ENCODE results near the gene LAGE3. TPM values are rescaled to one million over a fixed set of nuclear protein-coding genes. Genes with fewer than 3 reads are reported as not detected.
A peak's percentile ranks its signal among the peaks of the same experiment; 100 is the strongest.

The LAGE3 gene
- total RNA-seq, 2 donors from 2014 or later = 29.5 to 34.1 TPM

DNA sequence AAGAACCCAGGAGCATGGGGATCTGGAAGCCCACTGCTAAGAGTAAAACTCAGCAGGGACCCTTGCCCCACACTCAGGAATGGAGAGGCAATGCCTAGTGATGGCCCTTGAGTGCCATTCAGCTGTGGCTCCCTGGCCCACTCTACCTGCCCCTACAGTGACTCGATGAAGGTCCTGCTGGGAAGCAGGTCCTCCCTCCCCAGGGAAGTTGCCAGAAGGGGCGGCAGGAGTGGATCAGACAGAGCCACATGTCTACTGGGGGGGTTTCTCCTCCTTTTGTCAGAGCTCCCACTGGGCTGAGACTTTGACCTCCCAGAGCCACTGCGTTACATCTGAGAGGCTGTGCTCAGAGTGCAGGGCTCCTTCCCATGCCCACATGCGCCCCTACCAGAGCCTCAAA lies 10.1 kb upstream of the LAGE3 start:
- H3K9ac ChIP-seq (ENCODE audit: extremely low read depth, low read length, poor library complexity, severe bottlenecking) = no peak overlapping the region
- H3K9me3 ChIP-seq (ENCODE audit: control insufficient read depth, low read length) = no peaks in the 10 kb centered on the region
- H3K36me3 Mint-ChIP-seq (ENCODE audit: low read depth) = peaks cover 6% of the 10 kb centered on the region
- H3K4me3 Mint-ChIP-seq = peak overlapping the region; percentile 72
- no peaks in the 10 kb centered on the region for H3K27me3 ChIP-seq (ENCODE audit: control insufficient read depth, insufficient read depth, low read length, poor library complexity, severe bottlenecking)
- peak overlapping the region; percentile 76 for H3K4me3 ChIP-seq (ENCODE audit: low read length)
- no peak for TF ChIP-seq CTCF (conservative IDR thresholded peaks at IDR 0.05)
- peaks cover 3% of the 10 kb centered on the region for H3K36me3 ChIP-seq (ENCODE audit: control insufficient read depth, insufficient read depth, low read length)
- no peaks in the 10 kb centered on the region for H3K4me1 ChIP-seq (ENCODE audit: control insufficient read depth, insufficient read depth, low read length)
- peaks cover 64% of the 10 kb centered on the region for H3K9me3 Mint-ChIP-seq
- H3K27ac Mint-ChIP-seq = no peak overlapping the region
- H3K27ac ChIP-seq (ENCODE audit: low read depth, low read length) = no peak overlapping the region
- H3K27me3 Mint-ChIP-seq (ENCODE audit: insufficient read depth) = peaks cover 1% of the 10 kb centered on the region
- WGBS, 2 experiments (ENCODE audit: insufficient coverage in 1 of 2, insufficient read length in 1 of 2) = 93% methylated on average over 4 of the region's 4 CpGs; no CpG with 5 or more reads in 1 of the 2 experiments
- no peaks in the 10 kb centered on the region for H3K4me1 Mint-ChIP-seq
- DNase-seq = no peak

DNA sequence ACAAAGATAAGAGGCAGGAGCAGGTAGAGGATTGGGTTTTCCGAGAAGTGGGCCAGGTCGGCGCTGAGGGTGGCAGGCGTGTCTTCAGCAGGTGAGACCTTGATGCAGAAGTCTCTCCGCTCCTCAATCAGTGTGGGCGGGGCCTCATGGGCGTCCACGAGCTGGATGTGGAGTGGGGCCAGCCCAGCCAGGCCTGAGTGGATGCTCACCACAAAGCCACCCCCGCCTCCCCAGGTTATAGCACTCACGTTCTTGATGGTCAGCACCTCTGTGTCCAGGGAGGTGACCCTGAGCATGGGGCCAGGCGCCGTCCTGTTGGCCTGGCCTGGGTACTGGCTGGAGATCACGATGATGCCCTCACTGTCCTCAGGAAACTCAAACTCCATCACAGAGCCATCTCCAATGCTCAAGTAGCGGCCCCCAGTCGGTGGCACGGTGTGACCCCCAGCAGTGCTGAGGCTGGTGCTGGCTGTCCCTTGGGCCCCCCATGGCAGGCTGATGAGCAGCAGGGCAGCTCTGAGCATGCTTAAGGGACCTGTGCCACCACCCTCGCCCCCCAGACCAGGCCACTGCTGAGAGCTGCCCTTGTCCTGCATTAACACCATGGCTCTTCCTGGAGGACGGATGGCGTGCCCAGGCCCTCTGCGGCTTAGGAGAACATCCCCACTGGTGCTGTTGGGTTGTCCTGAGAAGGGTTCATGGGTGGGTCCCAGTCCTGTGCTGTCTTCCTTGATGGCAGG lies 9.4 kb upstream of the LAGE3 start:
- H3K36me3 Mint-ChIP-seq (ENCODE audit: low read depth) = peaks cover 6% of the 10 kb centered on the region
- Histone ChIP-seq H3K36me3 (ENCODE audit: control insufficient read depth, insufficient read depth, low read length) (peaks cover 4% of the 10 kb centered on the region), H3K9ac (ENCODE audit: extremely low read depth, low read length, poor library complexity, severe bottlenecking) (no peak overlapping the region), H3K4me3 (ENCODE audit: low read length) (no peak overlapping the region), H3K9me3 (ENCODE audit: control insufficient read depth, low read length) (no peaks in the 10 kb centered on the region), H3K27me3 (ENCODE audit: control insufficient read depth, insufficient read depth, low read length, poor library complexity, severe bottlenecking) (no peaks in the 10 kb centered on the region), H3K4me1 (ENCODE audit: control insufficient read depth, insufficient read depth, low read length) (no peaks in the 10 kb centered on the region), H3K27ac (ENCODE audit: low read depth, low read length) (no peak overlapping the region)
- H3K4me1 Mint-ChIP-seq = no peaks in the 10 kb centered on the region
- DNase-seq = no peak
- H3K4me3 Mint-ChIP-seq = no peak overlapping the region
- no peak overlapping the region for H3K27ac Mint-ChIP-seq
- H3K9me3 Mint-ChIP-seq = peaks cover 68% of the 10 kb centered on the region
- 93 to 94% methylated on average over 3 to 20 of the region's 20 CpGs for WGBS, 2 experiments (ENCODE audit: insufficient coverage in 1 of 2, insufficient read length in 1 of 2)
- peaks cover 1% of the 10 kb centered on the region for H3K27me3 Mint-ChIP-seq (ENCODE audit: insufficient read depth)
- no peak for TF ChIP-seq CTCF (conservative IDR thresholded peaks at IDR 0.05)

DNA sequence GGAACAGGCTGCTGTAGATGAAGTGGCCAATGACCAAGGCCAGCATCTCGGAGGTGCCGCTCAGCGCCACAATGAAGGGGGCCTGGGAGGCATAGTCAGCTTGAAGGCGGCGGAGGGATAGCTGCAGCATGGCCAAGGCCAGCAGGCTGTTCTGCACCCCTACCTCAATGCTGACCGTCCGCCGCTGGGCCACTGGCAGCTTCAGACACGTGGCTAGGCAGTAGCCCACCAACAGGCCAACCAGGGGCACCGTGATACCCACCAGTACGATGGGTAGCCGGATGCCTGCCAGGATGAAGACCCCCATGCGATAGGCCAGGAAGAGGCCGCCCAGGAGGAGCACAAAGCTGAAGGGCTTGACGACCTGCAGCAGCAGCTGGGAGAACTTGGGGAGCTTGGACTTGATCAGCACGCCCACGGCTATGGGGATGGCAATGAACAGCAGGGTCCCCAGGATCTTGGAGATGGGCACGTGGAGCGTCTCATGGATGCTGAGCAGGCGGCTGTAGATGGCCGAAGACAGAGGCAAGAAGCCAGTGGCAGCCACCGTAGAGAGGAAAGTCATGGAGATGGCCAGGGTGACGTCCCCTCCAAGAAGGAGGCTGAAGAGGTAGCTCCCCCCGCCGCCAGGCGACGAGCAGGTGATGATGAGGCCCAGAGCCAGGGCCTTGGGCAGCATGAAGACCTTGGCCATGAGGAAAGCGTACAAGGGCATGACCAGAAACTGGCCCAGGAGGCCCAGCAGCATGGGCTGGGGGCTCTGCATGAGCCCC lies 8.6 kb upstream of the LAGE3 start:
- Histone ChIP-seq H3K27ac (ENCODE audit: low read depth, low read length) (no peak overlapping the region), H3K9ac (ENCODE audit: extremely low read depth, low read length, poor library complexity, severe bottlenecking) (no peak overlapping the region), H3K4me3 (ENCODE audit: low read length) (no peak overlapping the region), H3K27me3 (ENCODE audit: control insufficient read depth, insufficient read depth, low read length, poor library complexity, severe bottlenecking) (no peaks in the 10 kb centered on the region), H3K36me3 (ENCODE audit: control insufficient read depth, insufficient read depth, low read length) (peaks cover 4% of the 10 kb centered on the region), H3K4me1 (ENCODE audit: control insufficient read depth, insufficient read depth, low read length) (no peaks in the 10 kb centered on the region), H3K9me3 (ENCODE audit: control insufficient read depth, low read length) (no peaks in the 10 kb centered on the region)
- no peak for TF ChIP-seq CTCF (conservative IDR thresholded peaks at IDR 0.05)
- Mint-ChIP-seq H3K27me3 (ENCODE audit: insufficient read depth) (no peaks in the 10 kb centered on the region), H3K4me1 (no peaks in the 10 kb centered on the region), H3K9me3 (peaks cover 69% of the 10 kb centered on the region), H3K36me3 (ENCODE audit: low read depth) (peaks cover 6% of the 10 kb centered on the region), H3K27ac (no peak overlapping the region), H3K4me3 (peak overlapping the region; percentile 61)
- no peak for DNase-seq
- WGBS, 2 experiments (ENCODE audit: insufficient coverage in 1 of 2, insufficient read length in 1 of 2) = 96 to 98% methylated on average over 9 to 28 of the region's 28 CpGs
